Heart right ventricle (tissue), 16 donors: Measurements from ENCODE around the gene PLEKHG4. TPM values are rescaled to one million over a fixed set of nuclear protein-coding genes. Genes with fewer than 3 reads are reported as not detected.

Experiments used
- ATAC-seq, 8 donors: fragments of 200-7000 bp; cut with Tn5 transposase; one replicate each; pipeline ENCODE4 v1.9.1; 2020; ENCODE audit warnings: mild to moderate bottlenecking in 8 of 8, moderate library complexity in 8 of 8, moderate number of reproducible peaks in 1 of 8
- DNase-seq, 2 donors: peaks; one replicate each; pipeline ENCODE4 v3.0.0-alpha.2; 2020
- H3K27ac ChIP-seq, 10 donors: fragments of 200-600 bp; sonication (generic) in 2 of 10; one replicate each; pipeline versions ENCODE4 v1.5.0 to v1.8.0; 2020 to 2022; ENCODE audit warnings: mild to moderate bottlenecking in 3 of 10
- H3K27me3 ChIP-seq, 7 donors: fragments of 200-600 bp; one replicate each; pipeline ENCODE4 v1.8.0; 2021 to 2022; ENCODE audit warnings: mild to moderate bottlenecking in 2 of 7
- H3K36me3 ChIP-seq, 9 donors: fragments of 200-600 bp; sonication (generic) in 1 of 9; one replicate each; pipeline versions ENCODE4 v1.5.0 to v1.8.0; 2020 to 2022; ENCODE audit warnings: mild to moderate bottlenecking in 2 of 9
- H3K4me1 ChIP-seq, 9 donors: fragments of 200-600 bp; sonication (generic) in 1 of 9; one replicate each; pipeline versions ENCODE4 v1.5.0 to v1.8.0; 2020 to 2022; ENCODE audit warnings: mild to moderate bottlenecking in 4 of 9
- H3K4me3 ChIP-seq, 10 donors: fragments of 200-600 bp; sonication (generic) in 2 of 10; one replicate each; pipeline versions ENCODE4 v1.5.0 to v1.8.0; 2020 to 2022; ENCODE audit warnings: mild to moderate bottlenecking in 7 of 10, moderate library complexity in 2 of 10
- H3K9me3 ChIP-seq, 11 donors: fragments of 200-600 bp in 10 of 11; sonication (generic) in 2 of 11; one replicate each; pipeline versions ENCODE4 v1.5.0 to v1.8.0; 2013 to 2022; ENCODE audit warnings: mild to moderate bottlenecking in 2 of 11, control low read depth in 1 of 11, moderate library complexity in 1 of 11
- WGBS, 2 donors: extraction: QIAGEN DNeasy Blood & Tissue Kit; methylation state at CpG; one replicate each; pipeline ENCODE4 v1.1.7; 2013; ENCODE audit warnings: inconsistent platforms in 1 of 2; 5-methylcytosine and 5-hydroxymethylcytosine counted together
- intact Hi-C, 10 donors: fragments of 100-400 bp; cut with DNase I; formaldehyde crosslinking; loops; one replicate each; pipeline versions ENCODE4 v1.11.1 to v1.14.2; 2022
- polyA plus RNA-seq, 2 donors: library from polyadenylated mRNA; stranded (reverse); fragments of 200-250 nt; gene quantifications; one replicate each; pipeline ENCODE4 v1.2.3, GENCODE V29; 2013
- total RNA-seq, 10 donors: library from RNA; stranded (reverse); fragmentation: NEBNext Ultra II Directional in 3 of 10; extraction: Animal tissue kit (Norgen Biotek cat#: 25700) in 3 of 10; gene quantifications; one replicate each; pipeline versions ENCODE4 v1.2.1 to v1.2.4, GENCODE V29; 2021 to 2023
- TF ChIP-seq, protein P1 (sequence below), 9 donors: fragments of 200-600 bp; sonication (generic) in 2 of 9; IDR thresholded peaks; one replicate each; pipeline versions ENCODE4 v1.5.0 to v1.8.0; 2021 to 2022; ENCODE audit warnings: antibody characterized with exemption in 9 of 9, mild to moderate bottlenecking in 5 of 9, moderate library complexity in 1 of 9
- donor health status: Arrhythmogenic right ventricular cardiomyopathy.
- donor health status: ischemic (EF 13 %, LVEDD 7.1; RV severe dilation, severe dysfunction).
- donor health status: healthy with polysubstance abuse.
- donor health status: DM: no; HTN: yes; CAD: no.
- donor health status: DM: no; HTN: no; CAD: no.
- donor health status: ischemic (EF 25% LVEDD 6.9; RV normal size, moderate dysfunction).
- donor health status: ischemic (EF 25% LVEDD 5.7; RV mildly dilated, moderate dysfunction).
- donor health status: healthy.
- donor health status: DM: yes; HTN: yes; CAD: no.
- donor health status: Ischemic cardiomyopathy.
- donor health status: ischemic (EF 35%, LVEDD 5.7; RV mildly dilated, moderate dysfunction).
- donor health status: nonischemic (EF 11% LVEDD 7.7; RV severe dilation, severe dysfunction).
- donor health status: DM: yes; HTN: yes; CAD: no.
- donor health status: PGD.
- donor health status: ischemic (EF 29% LVEDD 5.4; RV normal size, mild dysfunction).
- donor health status: nonischemic (EF 23%, LVEDD 6.1; RV moderate dilation, normal function).

PLEKHG4 gene
- total and polyA plus RNA-seq, 12 donors: 0.25 to 2.9 (median 0.86) TPM

GRCh38 chr16:67283039-67283825, 3.9 kb downstream of the PLEKHG4 start:
- Histone ChIP-seq H3K36me3 (no peaks in the 10 kb centered on the region), H3K27me3 (no peaks in the 10 kb centered on the region), H3K27ac (no peak overlapping the region), H3K9me3 (no peaks in the 10 kb centered on the region), H3K4me1 (peaks cover 0 to 13% (median 7%) of the 10 kb centered on the region in 9 donors), H3K4me3 (no peak overlapping the region)
- TF ChIP-seq, protein P1, sequence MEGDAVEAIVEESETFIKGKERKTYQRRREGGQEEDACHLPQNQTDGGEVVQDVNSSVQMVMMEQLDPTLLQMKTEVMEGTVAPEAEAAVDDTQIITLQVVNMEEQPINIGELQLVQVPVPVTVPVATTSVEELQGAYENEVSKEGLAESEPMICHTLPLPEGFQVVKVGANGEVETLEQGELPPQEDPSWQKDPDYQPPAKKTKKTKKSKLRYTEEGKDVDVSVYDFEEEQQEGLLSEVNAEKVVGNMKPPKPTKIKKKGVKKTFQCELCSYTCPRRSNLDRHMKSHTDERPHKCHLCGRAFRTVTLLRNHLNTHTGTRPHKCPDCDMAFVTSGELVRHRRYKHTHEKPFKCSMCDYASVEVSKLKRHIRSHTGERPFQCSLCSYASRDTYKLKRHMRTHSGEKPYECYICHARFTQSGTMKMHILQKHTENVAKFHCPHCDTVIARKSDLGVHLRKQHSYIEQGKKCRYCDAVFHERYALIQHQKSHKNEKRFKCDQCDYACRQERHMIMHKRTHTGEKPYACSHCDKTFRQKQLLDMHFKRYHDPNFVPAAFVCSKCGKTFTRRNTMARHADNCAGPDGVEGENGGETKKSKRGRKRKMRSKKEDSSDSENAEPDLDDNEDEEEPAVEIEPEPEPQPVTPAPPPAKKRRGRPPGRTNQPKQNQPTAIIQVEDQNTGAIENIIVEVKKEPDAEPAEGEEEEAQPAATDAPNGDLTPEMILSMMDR (IDR thresholded peaks at IDR 0.05): no peak
- ATAC-seq (no peak), DNase-seq (no peak)
- WGBS, 2 donors: 90 to 93% methylated on average over 7 of the region's 7 CpGs
- intact Hi-C loops: loop anchor here in 1 of 10 donors (10.0 kb wide), 1 partner anchor 112 kb away; the partner anchor contains the start of gene TPPP3

DNA sequence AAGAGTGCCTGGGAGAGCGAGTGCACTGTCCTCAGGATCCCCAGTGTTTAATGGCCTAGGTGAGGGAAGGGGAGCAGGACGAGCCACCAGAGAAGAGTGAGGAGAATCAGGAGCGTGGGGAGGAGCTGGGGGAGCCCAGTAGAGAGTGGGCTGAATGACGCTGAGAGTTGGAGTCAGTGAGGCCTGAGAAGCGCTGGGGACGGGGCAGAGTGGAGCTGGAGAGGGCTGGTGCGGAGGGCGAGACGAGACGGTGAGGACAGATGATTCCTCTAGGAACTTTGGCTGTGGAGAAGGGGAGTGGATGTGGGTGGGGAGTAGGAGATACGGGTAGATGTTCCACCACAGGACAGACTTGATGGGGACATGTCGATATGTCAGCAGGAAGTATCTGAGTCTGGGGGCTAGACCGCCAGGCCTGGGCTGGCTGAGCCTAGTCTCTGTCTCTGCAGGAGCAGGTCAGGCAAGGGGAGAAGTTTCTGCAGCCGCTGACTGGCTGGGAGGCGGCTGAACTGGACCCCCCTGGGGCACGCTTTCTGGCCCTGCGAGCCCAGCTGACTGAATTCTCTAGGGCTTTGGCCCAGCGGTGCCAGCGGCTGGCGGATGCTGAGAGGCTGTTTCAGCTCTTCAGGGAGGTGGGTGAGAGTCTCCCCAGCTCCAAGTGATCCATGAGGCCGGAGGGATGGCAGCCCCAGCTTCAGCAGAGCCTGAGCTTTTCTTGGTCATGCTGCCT, 4.7 kb downstream of the PLEKHG4 start:
- DNase-seq (no peak), ATAC-seq (no peak)
- TF ChIP-seq, protein P1 (IDR thresholded peaks at IDR 0.05): no peak
- Histone ChIP-seq H3K27ac (no peak overlapping the region), H3K4me1 (peaks cover 0 to 6% (median 0%) of the 10 kb centered on the region in 9 donors), H3K9me3 (no peaks in the 10 kb centered on the region), H3K27me3 (no peaks in the 10 kb centered on the region), H3K4me3 (no peak overlapping the region), H3K36me3 (no peaks in the 10 kb centered on the region)
- intact Hi-C loops: loop anchor here in 1 of 10 donors (10.0 kb wide), 1 partner anchor 111 kb away; the partner anchor contains the start of gene TPPP3
- 91 to 93% methylated on average over 21 of the region's 21 CpGs for WGBS, 2 donors

- Histone ChIP-seq H3K9me3 (no peaks in the 10 kb centered on the region), H3K4me3 (no peak overlapping the region), H3K4me1 (no peaks in the 10 kb centered on the region), H3K36me3 (no peaks in the 10 kb centered on the region), H3K27ac (no peak overlapping the region), H3K27me3 (no peaks in the 10 kb centered on the region)
- peak; percentile 47 to 78 (median 62) for ATAC-seq
- 75 to 76% methylated on average over 34 of the region's 34 CpGs for WGBS, 2 donors
- peak; percentile 23 to 40 for DNase-seq
- TF ChIP-seq, protein P1 (IDR thresholded peaks at IDR 0.05): peak; percentile 17 to 63 (median 54)
- intact Hi-C loops: loop anchor here in 1 of 10 donors (10.0 kb wide), 1 partner anchor 110 kb away; the partner anchor contains the start of gene TPPP3
Observed at GRCh38 chr16:67284699-67285646, 5.6 kb downstream of the PLEKHG4 start.
